ENCODE data around the gene BPIFB4. TPM values are rescaled to one million over a fixed set of nuclear protein-coding genes. Genes with fewer than 3 reads are reported as not detected.

The BPIFB4 gene
- total and polyA plus RNA-seq, 2 experiments from 2014 or later, result not detected

GRCh38 chr20:33148040-33148439 lies 68.6 kb downstream of the BPIFB4 start:
- no peak overlapping the region for H3K4me3 Mint-ChIP-seq

More at GRCh38 chr20:33148040-33148439, 68.6 kb downstream of the BPIFB4 start:
- H3K4me3 ChIP-seq, result no peak overlapping the region
- no peaks in the 10 kb centered on the region for H3K4me1 ChIP-seq (ENCODE audit: insufficient read depth)
- no peaks in the 10 kb centered on the region for H3K79me2 ChIP-seq (replicated peaks; ENCODE audit: insufficient read depth)
- no peaks in the 10 kb centered on the region for H3K36me3 ChIP-seq (ENCODE audit: insufficient read depth)
- Mint-ChIP-seq H3K27me3 (ENCODE audit: insufficient read depth, low read depth, poor library complexity) (peaks cover 3% of the 10 kb centered on the region), H3K4me1 (no peaks in the 10 kb centered on the region), H3K36me3 (ENCODE audit: low read depth) (no peaks in the 10 kb centered on the region), H3K9me3 (peaks cover 3% of the 10 kb centered on the region; the same call in 2 of the 3 replicates), H3K27ac (no peak overlapping the region)
- ATAC-seq (no peak), DNase-seq (ENCODE audit: low spot score) (no peak)
- no peaks in the 10 kb centered on the region for H3F3A ChIP-seq (replicated peaks; ENCODE audit: low read depth)
- no peak overlapping the region for H3K27ac ChIP-seq (ENCODE audit: low read depth)
- H2AFZ ChIP-seq, result no peak overlapping the region
- H4K20me1 ChIP-seq (replicated peaks; ENCODE audit: insufficient read depth), result no peaks in the 10 kb centered on the region; the same call in 1 of the 2 replicates
- TF ChIP-seq ETS1 (IDR thresholded peaks at IDR 0.05), result no peak
- no peak for TF ChIP-seq EZH2 (IDR thresholded peaks at IDR 0.05; ENCODE audit: low read depth, unreplicated experiment)
- no peak for TF ChIP-seq CREB1 (CRISPR knock-in tag; IDR thresholded peaks at IDR 0.05; ENCODE audit: low read depth)
- no peak for TF ChIP-seq EZH2phosphoT487 (IDR thresholded peaks at IDR 0.05; ENCODE audit: unreplicated experiment)
- no peak for TF ChIP-seq NANOG (IDR thresholded peaks at IDR 0.05; ENCODE audit: borderline replicate concordance)
- no peak for TF ChIP-seq ZNF331 (CRISPR knock-in tag; IDR thresholded peaks at IDR 0.05; ENCODE audit: low read depth)
- no peak for TF ChIP-seq ZNF114 (CRISPR knock-in tag; IDR thresholded peaks at IDR 0.05)
- no peak for TF ChIP-seq STAT1 (IDR thresholded peaks at IDR 0.05; ENCODE audit: unreplicated experiment)
- TF ChIP-seq CTCF (conservative IDR thresholded peaks at IDR 0.05; ENCODE audit: low read depth in 2 of 2), result no peak
- no peak for TF ChIP-seq ZNF462 (CRISPR knock-in tag; IDR thresholded peaks at IDR 0.05)
- no peak for TF ChIP-seq JUNB (IDR thresholded peaks at IDR 0.05; ENCODE audit: unreplicated experiment)
- TF ChIP-seq POLR2AphosphoS5 (IDR thresholded peaks at IDR 0.05; ENCODE audit: low read depth), result no peak
- TF ChIP-seq REST (IDR thresholded peaks at IDR 0.05; ENCODE audit: unreplicated experiment), result no peak
- no peaks in the 10 kb centered on the region for H3K9me2 ChIP-seq (ENCODE audit: insufficient read depth)
- H3K4me2 ChIP-seq, result no peak overlapping the region
- no peaks in the 10 kb centered on the region for H3K27me3 ChIP-seq (ENCODE audit: insufficient read depth)

Measured in GM23338 (cell line).